Mammary epithelial cell (primary cell): ENCODE results near the gene LRBA.

ENCODE experiments used
- EZH2 ChIP-seq: IDR thresholded peaks from 2 replicates; pipeline ENCODE4 v1.6.1; 2012; ENCODE audit warnings: low read length, inconsistent platforms, borderline replicate concordance
- TF ChIP-seq, protein P1 (sequence below), 2 donors: IDR thresholded peaks in 1 of 2; conservative IDR thresholded peaks in 1 of 2; 2 replicates each; pipeline ENCODE4 v1.5.1; 2011 to 2012; ENCODE audit warnings: inconsistent platforms in 2 of 2, low read length in 2 of 2, mild to moderate bottlenecking in 2 of 2, control low read depth in 1 of 2, low read depth in 1 of 2; ENCODE audit not compliant: insufficient read depth in 1 of 2; ENCODE audit errors: extremely low read depth in 1 of 2

DNA sequence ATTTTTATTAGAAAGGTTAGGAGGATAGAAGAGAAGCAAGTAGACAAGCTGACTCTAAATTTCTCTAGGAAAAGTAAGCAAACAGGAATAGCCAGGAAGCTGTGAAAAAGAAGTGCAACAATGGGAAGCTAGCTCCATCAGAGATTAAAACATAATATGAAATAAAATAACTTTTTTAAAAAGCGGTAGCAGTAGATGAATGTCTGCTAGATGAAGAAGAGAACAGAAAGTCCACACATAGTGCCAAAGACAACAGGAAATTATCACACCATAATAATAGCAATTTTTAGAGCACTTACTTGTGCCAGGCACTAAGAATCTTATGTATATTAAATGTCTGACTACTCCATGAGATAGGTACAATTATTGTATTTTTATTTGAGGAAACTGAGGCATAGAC, 53.5 kb downstream of the LRBA start:
- TF ChIP-seq, protein P1, sequence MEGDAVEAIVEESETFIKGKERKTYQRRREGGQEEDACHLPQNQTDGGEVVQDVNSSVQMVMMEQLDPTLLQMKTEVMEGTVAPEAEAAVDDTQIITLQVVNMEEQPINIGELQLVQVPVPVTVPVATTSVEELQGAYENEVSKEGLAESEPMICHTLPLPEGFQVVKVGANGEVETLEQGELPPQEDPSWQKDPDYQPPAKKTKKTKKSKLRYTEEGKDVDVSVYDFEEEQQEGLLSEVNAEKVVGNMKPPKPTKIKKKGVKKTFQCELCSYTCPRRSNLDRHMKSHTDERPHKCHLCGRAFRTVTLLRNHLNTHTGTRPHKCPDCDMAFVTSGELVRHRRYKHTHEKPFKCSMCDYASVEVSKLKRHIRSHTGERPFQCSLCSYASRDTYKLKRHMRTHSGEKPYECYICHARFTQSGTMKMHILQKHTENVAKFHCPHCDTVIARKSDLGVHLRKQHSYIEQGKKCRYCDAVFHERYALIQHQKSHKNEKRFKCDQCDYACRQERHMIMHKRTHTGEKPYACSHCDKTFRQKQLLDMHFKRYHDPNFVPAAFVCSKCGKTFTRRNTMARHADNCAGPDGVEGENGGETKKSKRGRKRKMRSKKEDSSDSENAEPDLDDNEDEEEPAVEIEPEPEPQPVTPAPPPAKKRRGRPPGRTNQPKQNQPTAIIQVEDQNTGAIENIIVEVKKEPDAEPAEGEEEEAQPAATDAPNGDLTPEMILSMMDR (conservative IDR thresholded peaks at IDR 0.05 in 1 of 2, IDR thresholded peaks at IDR 0.05 in 1 of 2; ENCODE audit: extremely low read depth in 1 of 2, insufficient read depth in 1 of 2, low read depth in 1 of 2, low read length in 2 of 2): no peak
- no peak for TF ChIP-seq EZH2
